Lower leg skin (tissue), 3 donors: Measurements from ENCODE around the gene IL33.

Experiments used
- POLR2A ChIP-seq, 2 donors: fragments of 450-650 bp; IDR thresholded peaks; one replicate each; pipeline ENCODE4 v1.6.1; 2016 to 2017; ENCODE audit warnings: antibody characterized with exemption in 2 of 2, mild to moderate bottlenecking in 1 of 2, moderate library complexity in 1 of 2
- TF ChIP-seq, protein P1 (sequence below), 3 donors: fragments of 450-650 bp; IDR thresholded peaks; one replicate each; pipeline ENCODE4 v1.5.1; 2016; ENCODE audit warnings: antibody characterized with exemption in 3 of 3, mild to moderate bottlenecking in 3 of 3, moderate library complexity in 2 of 3

- TF ChIP-seq POLR2A (IDR thresholded peaks at IDR 0.05): no peak
- TF ChIP-seq, protein P1, sequence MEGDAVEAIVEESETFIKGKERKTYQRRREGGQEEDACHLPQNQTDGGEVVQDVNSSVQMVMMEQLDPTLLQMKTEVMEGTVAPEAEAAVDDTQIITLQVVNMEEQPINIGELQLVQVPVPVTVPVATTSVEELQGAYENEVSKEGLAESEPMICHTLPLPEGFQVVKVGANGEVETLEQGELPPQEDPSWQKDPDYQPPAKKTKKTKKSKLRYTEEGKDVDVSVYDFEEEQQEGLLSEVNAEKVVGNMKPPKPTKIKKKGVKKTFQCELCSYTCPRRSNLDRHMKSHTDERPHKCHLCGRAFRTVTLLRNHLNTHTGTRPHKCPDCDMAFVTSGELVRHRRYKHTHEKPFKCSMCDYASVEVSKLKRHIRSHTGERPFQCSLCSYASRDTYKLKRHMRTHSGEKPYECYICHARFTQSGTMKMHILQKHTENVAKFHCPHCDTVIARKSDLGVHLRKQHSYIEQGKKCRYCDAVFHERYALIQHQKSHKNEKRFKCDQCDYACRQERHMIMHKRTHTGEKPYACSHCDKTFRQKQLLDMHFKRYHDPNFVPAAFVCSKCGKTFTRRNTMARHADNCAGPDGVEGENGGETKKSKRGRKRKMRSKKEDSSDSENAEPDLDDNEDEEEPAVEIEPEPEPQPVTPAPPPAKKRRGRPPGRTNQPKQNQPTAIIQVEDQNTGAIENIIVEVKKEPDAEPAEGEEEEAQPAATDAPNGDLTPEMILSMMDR (IDR thresholded peaks at IDR 0.05): no peak
Observed at GRCh38 chr9:6239048-6239461, 23.4 kb downstream of the IL33 start.
